Measurements from ENCODE around the gene TTC14. TPM values are rescaled to one million over a fixed set of nuclear protein-coding genes. Genes with fewer than 3 reads are reported as not detected.

The TTC14 gene
- total and polyA plus RNA-seq, 12 donors: 15.3 to 44.1 (median 29.9) TPM

DNA sequence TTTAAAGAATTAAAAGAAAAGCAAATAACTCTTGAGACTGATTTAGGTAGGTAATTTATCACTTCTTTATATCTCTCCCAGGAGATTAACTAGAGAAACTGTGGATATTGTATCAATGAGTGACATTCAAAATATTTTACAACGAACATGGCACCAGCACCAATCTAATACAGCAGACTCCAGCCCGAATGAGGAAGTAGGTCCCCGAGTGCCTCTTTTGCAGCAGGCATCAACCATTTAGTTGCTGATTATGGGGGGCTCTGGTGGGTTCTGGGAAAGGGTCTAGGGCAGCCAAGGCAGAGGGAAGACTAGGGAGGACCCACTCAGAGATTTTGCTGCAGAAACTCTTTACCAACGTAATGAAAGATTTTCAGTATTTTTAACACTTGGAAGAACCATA is 31.7 kb upstream of the TTC14 start:
- 44 to 69% (median 63%) methylated on average over 4 of the region's 4 CpGs for WGBS, 4 donors
- intact Hi-C loops (cut with DNase I): no loop called here
- Histone ChIP-seq H3K36me3 (replicated peaks in 1 of 2) (no peaks in the 10 kb centered on the region), H3K9me3 (replicated peaks in 1 of 3) (no peaks in the 10 kb centered on the region), H3K4me1 (replicated peaks in 1 of 2) (no peaks in the 10 kb centered on the region), H3K4me3 (no peak overlapping the region), H3K27me3 (no peaks in the 10 kb centered on the region), H3K27ac (no peak overlapping the region)
- no peak for TF ChIP-seq POLR2A (IDR thresholded peaks at IDR 0.05)
- TF ChIP-seq, protein P1, sequence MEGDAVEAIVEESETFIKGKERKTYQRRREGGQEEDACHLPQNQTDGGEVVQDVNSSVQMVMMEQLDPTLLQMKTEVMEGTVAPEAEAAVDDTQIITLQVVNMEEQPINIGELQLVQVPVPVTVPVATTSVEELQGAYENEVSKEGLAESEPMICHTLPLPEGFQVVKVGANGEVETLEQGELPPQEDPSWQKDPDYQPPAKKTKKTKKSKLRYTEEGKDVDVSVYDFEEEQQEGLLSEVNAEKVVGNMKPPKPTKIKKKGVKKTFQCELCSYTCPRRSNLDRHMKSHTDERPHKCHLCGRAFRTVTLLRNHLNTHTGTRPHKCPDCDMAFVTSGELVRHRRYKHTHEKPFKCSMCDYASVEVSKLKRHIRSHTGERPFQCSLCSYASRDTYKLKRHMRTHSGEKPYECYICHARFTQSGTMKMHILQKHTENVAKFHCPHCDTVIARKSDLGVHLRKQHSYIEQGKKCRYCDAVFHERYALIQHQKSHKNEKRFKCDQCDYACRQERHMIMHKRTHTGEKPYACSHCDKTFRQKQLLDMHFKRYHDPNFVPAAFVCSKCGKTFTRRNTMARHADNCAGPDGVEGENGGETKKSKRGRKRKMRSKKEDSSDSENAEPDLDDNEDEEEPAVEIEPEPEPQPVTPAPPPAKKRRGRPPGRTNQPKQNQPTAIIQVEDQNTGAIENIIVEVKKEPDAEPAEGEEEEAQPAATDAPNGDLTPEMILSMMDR (IDR thresholded peaks at IDR 0.05): no peak
- DNase-seq: no peak

GRCh38 chr3:180571831-180572598 is 29.9 kb upstream of the TTC14 start:
- no peaks in the 10 kb centered on the region for H3K9me3 ChIP-seq (replicated peaks in 1 of 3)
- WGBS, 4 donors: 69 to 79% (median 70%) methylated on average over 6 of the region's 6 CpGs
- no peaks in the 10 kb centered on the region for H3K36me3 ChIP-seq (replicated peaks in 1 of 2)
- DNase-seq: no peak
- no peak for TF ChIP-seq POLR2A (IDR thresholded peaks at IDR 0.05)
- TF ChIP-seq, protein P1 (IDR thresholded peaks at IDR 0.05): no peak
- intact Hi-C loops (cut with DNase I): no loop called here
- no peaks in the 10 kb centered on the region for H3K4me1 ChIP-seq (replicated peaks in 1 of 2)
- no peaks in the 10 kb centered on the region for H3K27me3 ChIP-seq
- H3K27ac ChIP-seq: no peak overlapping the region
- H3K4me3 ChIP-seq: no peak overlapping the region

GRCh38 chr3:180575571-180575970 is 26.4 kb upstream of the TTC14 start:
- no peak for DNase-seq
- Histone ChIP-seq H3K27me3 (no peaks in the 10 kb centered on the region), H3K4me3 (no peak overlapping the region), H3K9me3 (replicated peaks in 1 of 3) (no peaks in the 10 kb centered on the region), H3K4me1 (replicated peaks in 1 of 2) (no peaks in the 10 kb centered on the region), H3K27ac (no peak overlapping the region), H3K36me3 (replicated peaks in 1 of 2) (no peaks in the 10 kb centered on the region)
- 54 to 79% (median 73%) methylated on average over 3 of the region's 3 CpGs for WGBS, 4 donors
- intact Hi-C loops (cut with DNase I): no loop called here
- TF ChIP-seq POLR2A (IDR thresholded peaks at IDR 0.05): no peak
- TF ChIP-seq, protein P1 (IDR thresholded peaks at IDR 0.05): no peak

GRCh38 chr3:180580934-180581333 is 21.0 kb upstream of the TTC14 start:
- H3K27ac ChIP-seq: no peak overlapping the region

More at GRCh38 chr3:180580934-180581333, 21.0 kb upstream of the TTC14 start:
- intact Hi-C loops (cut with DNase I): no loop called here
- Histone ChIP-seq H3K36me3 (replicated peaks in 1 of 2) (no peaks in the 10 kb centered on the region), H3K9me3 (replicated peaks in 1 of 3) (no peaks in the 10 kb centered on the region), H3K4me1 (replicated peaks in 1 of 2) (no peaks in the 10 kb centered on the region), H3K4me3 (no peak overlapping the region), H3K27me3 (peaks cover 3% of the 10 kb centered on the region)
- TF ChIP-seq, protein P1 (IDR thresholded peaks at IDR 0.05): no peak
- no peak for TF ChIP-seq POLR2A (IDR thresholded peaks at IDR 0.05)
- no peak for DNase-seq
- 56 to 68% (median 62%) methylated on average over 1 of the region's 1 CpG for WGBS, 4 donors

Measured in adrenal gland (tissue), 12 donors.